ENCODE data around the gene SLC5A11. TPM values are rescaled to one million over a fixed set of nuclear protein-coding genes. Genes with fewer than 3 reads are reported as not detected.

SLC5A11 gene
- polyA plus RNA-seq, 2 of the 4 experiments (the other 2 are of a cell fraction): 0.40 to 0.43 TPM

GRCh38 chr16:24825696-24826095 is 20.1 kb upstream of the SLC5A11 start:
- POLR2A ChIA-PET: no interaction called here
- 93% methylated on average over 10 of the region's 10 CpGs for WGBS (ENCODE audit: missing lambda C conversion rate)

GRCh38 chr16:24826096-24826690 is 19.6 kb upstream of the SLC5A11 start:
- no peak for FAIRE-seq
- CTCF ChIA-PET: interaction anchor here (0.7 to 2.8 kb wide), 7 partner anchors 8 to 659 kb away, joined by 3 to 8 read pairs (median 4); no protein-coding TSS in a partner anchor
- WGBS (ENCODE audit: missing lambda C conversion rate): 84% methylated on average over 12 of the region's 12 CpGs

More at GRCh38 chr16:24825696-24826095, 20.1 kb upstream of the SLC5A11 start:
- no peak overlapping the region for H3K27ac ChIP-seq
- ATAC-seq: no peak
- H3K4me1 ChIP-seq: peaks cover 11% of the 10 kb centered on the region; the same call in 2 of the 3 replicates
- H3K9me3 ChIP-seq: no peaks in the 10 kb centered on the region
- no peak for TF ChIP-seq GATA3 (IDR thresholded peaks at IDR 0.05; ENCODE audit: borderline replicate concordance)
- no peak for FAIRE-seq
- H3K4me2 ChIP-seq: no peak overlapping the region
- no peak overlapping the region for H3K4me3 ChIP-seq
- CTCF ChIA-PET: interaction anchor here (0.7 to 2.8 kb wide), 6 partner anchors 9 to 658 kb away, joined by 3 to 8 read pairs (median 4); no protein-coding TSS in a partner anchor
- DNase-seq (ENCODE audit: low read depth in 1 of 2, low spot score in 1 of 2): no peak

GRCh38 chr16:24826817-24827566 is 18.8 kb upstream of the SLC5A11 start:
- FAIRE-seq: no peak
- ChIA-PET CTCF (interaction anchor here (0.6 to 2.8 kb wide), 5 partner anchors 20 to 310 kb away, joined by 3 to 8 read pairs (median 3); no protein-coding TSS in a partner anchor), POLR2A (no interaction called here)
- Histone ChIP-seq H3K27ac (no peak overlapping the region), H3K9me3 (no peaks in the 10 kb centered on the region), H3K4me1 (peaks cover 11% of the 10 kb centered on the region; the same call in 2 of the 3 replicates), H3K4me3 (no peak overlapping the region), H3K4me2 (no peak overlapping the region)
- DNase-seq (ENCODE audit: low read depth in 1 of 2, low spot score in 1 of 2): no peak
- WGBS (ENCODE audit: missing lambda C conversion rate): 93% methylated on average over 9 of the region's 9 CpGs
- no peak for ATAC-seq
- no peak for TF ChIP-seq MAZ (IDR thresholded peaks at IDR 0.05; ENCODE audit: borderline replicate concordance, low read depth, low read length)
- TF ChIP-seq NR3C1 (IDR thresholded peaks at IDR 0.05): no peak
- TF ChIP-seq NPAS2 (CRISPR knock-in tag; IDR thresholded peaks at IDR 0.05; ENCODE audit: borderline replicate concordance): no peak
- no peak for TF ChIP-seq MYC (IDR thresholded peaks at IDR 0.05; ENCODE audit: borderline replicate concordance, low read length)
- no peak for TF ChIP-seq REST (IDR thresholded peaks at IDR 0.05)
- TF ChIP-seq PBX3 (IDR thresholded peaks at IDR 0.05): no peak
- no peak for TF ChIP-seq FOXS1 (CRISPR knock-in tag; IDR thresholded peaks at IDR 0.05)
- TF ChIP-seq EP300 (IDR thresholded peaks at IDR 0.05): no peak
- TF ChIP-seq PHF8 (IDR thresholded peaks at IDR 0.05; ENCODE audit: borderline replicate concordance, low read depth): no peak
- TF ChIP-seq EHMT2 (IDR thresholded peaks at IDR 0.05; ENCODE audit: low read depth): no peak

More at GRCh38 chr16:24826096-24826690, 19.6 kb upstream of the SLC5A11 start:
- DNase-seq (ENCODE audit: low read depth in 1 of 2, low spot score in 1 of 2) (no peak), ATAC-seq (no peak)
- POLR2A ChIA-PET: no interaction called here
- Histone ChIP-seq H3K9me3 (no peaks in the 10 kb centered on the region), H3K4me1 (peaks cover 11% of the 10 kb centered on the region; the same call in 2 of the 3 replicates), H3K4me2 (no peak overlapping the region), H3K27ac (no peak overlapping the region), H3K4me3 (no peak overlapping the region)
- TF ChIP-seq HMGXB4 (CRISPR knock-in tag; IDR thresholded peaks at IDR 0.05; ENCODE audit: borderline replicate concordance): no peak
- no peak for TF ChIP-seq FOSB (CRISPR knock-in tag; IDR thresholded peaks at IDR 0.05)
- TF ChIP-seq NFE2L2 (conservative IDR thresholded peaks at IDR 0.05; ENCODE audit: low read length): no peak
- no peak for TF ChIP-seq CBX8 (IDR thresholded peaks at IDR 0.05)
- no peak for TF ChIP-seq ZSCAN20 (CRISPR knock-in tag; IDR thresholded peaks at IDR 0.05)
- TF ChIP-seq HOXB5 (CRISPR knock-in tag; IDR thresholded peaks at IDR 0.05): no peak
- TF ChIP-seq ATOH8 (CRISPR knock-in tag; IDR thresholded peaks at IDR 0.05; ENCODE audit: low read depth): no peak
- TF ChIP-seq GATA3 (IDR thresholded peaks at IDR 0.05; ENCODE audit: borderline replicate concordance): no peak
- TF ChIP-seq ZFP36 (IDR thresholded peaks at IDR 0.05; ENCODE audit: borderline replicate concordance, partially characterized antibody): no peak
- TF ChIP-seq CBX2 (IDR thresholded peaks at IDR 0.05; ENCODE audit: borderline replicate concordance, low read depth): no peak
- TF ChIP-seq SMC3 (IDR thresholded peaks at IDR 0.05): no peak
- no peak for TF ChIP-seq HEYL (CRISPR knock-in tag; IDR thresholded peaks at IDR 0.05)
- no peak for TF ChIP-seq EP300 (IDR thresholded peaks at IDR 0.05)
- TF ChIP-seq SREBF2 (IDR thresholded peaks at IDR 0.05): no peak
- TF ChIP-seq KDM5A (IDR thresholded peaks at IDR 0.05): no peak
- TF ChIP-seq PHF8 (IDR thresholded peaks at IDR 0.05; ENCODE audit: borderline replicate concordance, low read depth): no peak
- TF ChIP-seq MAX (IDR thresholded peaks at IDR 0.05): no peak
- no peak for TF ChIP-seq POLR2AphosphoS2 (conservative IDR thresholded peaks at IDR 0.05; ENCODE audit: low read length)
- TF ChIP-seq ZC3H11A (IDR thresholded peaks at IDR 0.05): no peak
- TF ChIP-seq CHD4 (IDR thresholded peaks at IDR 0.05; ENCODE audit: borderline replicate concordance): no peak

Measured in A549 (cell line).